Measurements from ENCODE around the gene TP63.

- TF ChIP-seq, protein P1, sequence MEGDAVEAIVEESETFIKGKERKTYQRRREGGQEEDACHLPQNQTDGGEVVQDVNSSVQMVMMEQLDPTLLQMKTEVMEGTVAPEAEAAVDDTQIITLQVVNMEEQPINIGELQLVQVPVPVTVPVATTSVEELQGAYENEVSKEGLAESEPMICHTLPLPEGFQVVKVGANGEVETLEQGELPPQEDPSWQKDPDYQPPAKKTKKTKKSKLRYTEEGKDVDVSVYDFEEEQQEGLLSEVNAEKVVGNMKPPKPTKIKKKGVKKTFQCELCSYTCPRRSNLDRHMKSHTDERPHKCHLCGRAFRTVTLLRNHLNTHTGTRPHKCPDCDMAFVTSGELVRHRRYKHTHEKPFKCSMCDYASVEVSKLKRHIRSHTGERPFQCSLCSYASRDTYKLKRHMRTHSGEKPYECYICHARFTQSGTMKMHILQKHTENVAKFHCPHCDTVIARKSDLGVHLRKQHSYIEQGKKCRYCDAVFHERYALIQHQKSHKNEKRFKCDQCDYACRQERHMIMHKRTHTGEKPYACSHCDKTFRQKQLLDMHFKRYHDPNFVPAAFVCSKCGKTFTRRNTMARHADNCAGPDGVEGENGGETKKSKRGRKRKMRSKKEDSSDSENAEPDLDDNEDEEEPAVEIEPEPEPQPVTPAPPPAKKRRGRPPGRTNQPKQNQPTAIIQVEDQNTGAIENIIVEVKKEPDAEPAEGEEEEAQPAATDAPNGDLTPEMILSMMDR (conservative IDR thresholded peaks at IDR 0.05), result no peak
- TF ChIP-seq EZH2 (IDR thresholded peaks at IDR 0.05; ENCODE audit: low read depth), result no peak
These were observed 105.9 kb downstream of the TP63 start for GRCh38 chr3:189737071-189737470.

Measured in PC-9 (cell line).